ENCODE data around the gene RIPOR2.
"Not testable (repeated sequence)": the region's sequence is repeated elsewhere in the genome, so short reads cannot be mapped to it uniquely, and the experiment has no call there.

Gene RIPOR2

DNA sequence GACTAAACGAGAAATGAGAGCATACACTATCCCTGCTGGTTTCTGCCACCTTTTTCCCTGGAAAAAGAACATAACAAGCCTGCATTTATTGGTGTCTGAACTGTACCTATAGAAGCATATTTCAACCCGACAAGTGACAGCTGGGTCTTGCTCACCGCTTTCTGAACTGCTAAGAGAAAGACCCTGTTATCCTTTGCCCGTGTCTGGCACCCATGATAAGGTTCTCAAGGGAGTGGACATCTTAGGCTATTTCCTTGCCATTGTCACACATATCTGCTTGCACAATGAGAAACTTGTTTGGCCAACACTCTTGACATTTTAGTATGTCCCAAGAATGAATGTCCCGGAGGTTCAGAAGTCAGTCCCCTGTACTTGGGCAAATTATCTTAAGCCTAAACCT is 19.3 kb downstream of the RIPOR2 start:
- TF ChIP-seq, protein P1, sequence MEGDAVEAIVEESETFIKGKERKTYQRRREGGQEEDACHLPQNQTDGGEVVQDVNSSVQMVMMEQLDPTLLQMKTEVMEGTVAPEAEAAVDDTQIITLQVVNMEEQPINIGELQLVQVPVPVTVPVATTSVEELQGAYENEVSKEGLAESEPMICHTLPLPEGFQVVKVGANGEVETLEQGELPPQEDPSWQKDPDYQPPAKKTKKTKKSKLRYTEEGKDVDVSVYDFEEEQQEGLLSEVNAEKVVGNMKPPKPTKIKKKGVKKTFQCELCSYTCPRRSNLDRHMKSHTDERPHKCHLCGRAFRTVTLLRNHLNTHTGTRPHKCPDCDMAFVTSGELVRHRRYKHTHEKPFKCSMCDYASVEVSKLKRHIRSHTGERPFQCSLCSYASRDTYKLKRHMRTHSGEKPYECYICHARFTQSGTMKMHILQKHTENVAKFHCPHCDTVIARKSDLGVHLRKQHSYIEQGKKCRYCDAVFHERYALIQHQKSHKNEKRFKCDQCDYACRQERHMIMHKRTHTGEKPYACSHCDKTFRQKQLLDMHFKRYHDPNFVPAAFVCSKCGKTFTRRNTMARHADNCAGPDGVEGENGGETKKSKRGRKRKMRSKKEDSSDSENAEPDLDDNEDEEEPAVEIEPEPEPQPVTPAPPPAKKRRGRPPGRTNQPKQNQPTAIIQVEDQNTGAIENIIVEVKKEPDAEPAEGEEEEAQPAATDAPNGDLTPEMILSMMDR (IDR thresholded peaks at IDR 0.05; ENCODE audit: insufficient read depth, low read length, missing control alignments), result no peak
- no peak for DNase-seq (ENCODE audit: low read depth, low spot score)
- H3K4me3 ChIP-seq (ENCODE audit: low read depth, low read length), result no peak overlapping the region
- POLR2A ChIA-PET, result no interaction called here
- CTCF ChIA-PET, result no interaction called here

DNA sequence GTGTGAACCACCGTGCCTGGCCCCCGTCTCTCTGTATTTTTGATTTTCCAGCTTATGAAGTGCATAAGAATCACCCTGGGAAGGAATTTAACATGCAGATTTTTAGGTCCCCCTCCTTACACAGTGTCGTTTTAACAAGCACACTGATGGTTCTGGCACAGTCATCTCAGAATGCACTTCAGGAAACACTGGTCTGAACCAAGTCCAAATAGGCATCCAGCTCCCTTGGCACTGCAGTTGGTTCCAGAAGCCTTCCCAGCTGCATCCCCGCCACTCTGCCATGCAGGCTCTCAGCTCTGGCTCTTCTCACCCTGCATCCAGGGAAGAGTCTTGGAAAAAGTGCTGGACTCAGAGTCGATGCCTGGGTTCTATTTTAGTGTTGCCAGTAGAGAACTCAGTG is 20.1 kb downstream of the RIPOR2 start:
- ChIA-PET CTCF (no interaction called here), POLR2A (no interaction called here)
- TF ChIP-seq, protein P1 (IDR thresholded peaks at IDR 0.05; ENCODE audit: insufficient read depth, low read length, missing control alignments), result no peak

DNA sequence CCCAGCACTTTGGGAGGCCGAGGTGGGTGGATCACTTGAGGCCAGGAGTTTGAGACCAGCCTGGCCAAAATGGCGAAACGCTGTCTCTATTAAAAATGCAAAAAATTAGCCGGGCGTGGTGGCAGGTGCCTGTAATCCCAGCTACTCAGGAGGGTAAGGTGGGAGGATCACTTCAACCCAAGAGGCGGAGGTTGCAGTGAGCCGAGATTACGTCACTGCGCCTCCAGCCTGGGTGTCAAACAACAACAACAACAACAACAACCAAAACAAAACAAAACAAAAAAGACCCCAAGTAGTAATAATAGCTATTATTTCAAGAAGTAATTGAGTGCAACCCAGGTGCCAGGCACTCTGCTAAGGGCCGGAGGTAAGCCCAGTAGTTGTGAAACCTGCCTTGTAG is 21.7 kb downstream of the RIPOR2 start:
- POLR2A ChIA-PET; DNase-seq (ENCODE audit: low read depth, low spot score); H3K4me3 ChIP-seq (ENCODE audit: low read depth, low read length): not testable (repeated sequence)
- CTCF ChIA-PET, result interaction anchor here (1.0 kb wide), 1 partner anchor 77 kb away, joined by 3 read pairs; no protein-coding TSS in a partner anchor

More for the DNA sequence above, 20.1 kb downstream of the RIPOR2 start:
- no peak for DNase-seq (ENCODE audit: low read depth, low spot score)
- no peak overlapping the region for H3K4me3 ChIP-seq (ENCODE audit: low read depth, low read length)

DNA sequence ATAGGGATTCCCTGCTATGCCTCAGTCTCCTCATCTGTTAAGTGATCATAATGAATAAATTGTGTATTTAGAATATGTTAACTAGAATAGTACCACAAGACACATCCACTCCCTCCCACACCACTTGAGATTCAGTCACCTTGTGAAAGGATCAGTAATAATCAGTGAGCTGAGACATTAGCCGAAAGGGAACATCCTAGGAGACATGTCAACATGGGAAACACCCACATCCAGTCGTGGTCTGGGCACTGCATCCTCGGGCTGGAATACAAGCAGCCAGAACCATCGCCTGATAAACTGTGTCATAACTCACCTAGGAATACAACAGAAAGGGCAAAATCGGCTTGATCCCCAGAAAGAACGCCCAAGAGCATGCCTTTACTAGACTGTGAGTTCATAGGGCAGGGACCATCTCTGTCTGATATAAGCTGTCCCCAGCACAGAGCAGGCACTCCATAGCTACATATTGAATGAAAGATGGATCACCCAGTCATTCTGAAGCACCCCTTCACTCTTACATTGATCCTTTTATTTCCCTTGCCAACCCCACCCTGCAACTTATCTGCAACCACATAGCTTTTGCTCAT is 23.9 kb downstream of the RIPOR2 start:
- no peak overlapping the region for H3K4me3 ChIP-seq (ENCODE audit: low read depth, low read length)
- TF ChIP-seq, protein P1 (IDR thresholded peaks at IDR 0.05; ENCODE audit: insufficient read depth, low read length, missing control alignments), result no peak
- ChIA-PET CTCF (interaction anchor here (1.5 kb wide), 2 partner anchors 9 to 80 kb away, joined by 3 to 4 read pairs; no protein-coding TSS in a partner anchor), POLR2A (no interaction called here)
- no peak for DNase-seq (ENCODE audit: low read depth, low spot score)

DNA sequence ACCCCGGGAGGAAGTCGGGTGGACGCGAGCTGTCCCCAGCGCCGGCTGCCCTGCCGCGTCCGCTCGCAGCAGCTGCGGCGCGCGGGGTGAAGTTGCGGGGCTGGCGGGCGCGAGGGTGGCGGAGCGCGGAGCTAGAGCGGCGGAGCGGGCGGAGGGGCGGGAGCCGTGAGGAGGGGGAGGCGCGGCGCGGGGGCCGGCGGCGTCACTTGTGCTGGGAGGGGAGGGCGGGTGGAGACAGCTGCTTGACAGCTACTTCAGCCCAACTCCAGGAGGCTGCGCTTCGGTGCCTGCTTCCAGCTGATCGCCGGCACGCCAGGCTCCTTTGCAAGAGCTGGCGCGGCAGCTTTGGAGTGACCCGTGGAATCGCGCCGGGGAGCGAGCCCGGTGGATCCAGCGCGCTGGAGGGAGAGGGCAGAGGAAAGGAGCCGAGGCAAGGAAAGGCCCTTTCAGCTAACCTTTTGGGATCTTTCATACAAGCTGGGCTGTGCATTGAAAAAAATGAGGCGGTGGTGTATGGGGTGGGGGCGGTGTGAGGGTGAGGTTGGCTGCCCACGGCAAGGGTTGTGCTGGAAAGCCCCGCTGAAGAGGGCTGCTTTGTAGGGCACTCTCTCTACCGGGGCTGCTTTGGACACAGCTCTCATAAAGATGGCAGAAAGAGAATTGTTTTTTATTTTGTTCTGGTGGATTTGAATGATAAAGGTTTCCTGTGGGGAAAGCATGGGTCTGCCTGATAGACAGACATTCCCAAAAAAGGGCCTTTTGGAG is 24.6 kb downstream of the RIPOR2 start:
- CTCF ChIA-PET, result interaction anchor here (0.8 to 2.2 kb wide), 9 partner anchors 8 to 331 kb away, joined by 3 to 8 read pairs (median 4); no protein-coding TSS in a partner anchor
- no peak for DNase-seq (ENCODE audit: low read depth, low spot score)
- TF ChIP-seq, protein P1 (IDR thresholded peaks at IDR 0.05; ENCODE audit: insufficient read depth, low read length, missing control alignments), result no peak
- POLR2A ChIA-PET, result interaction anchor here (0.7 kb wide), 1 partner anchor 204 kb away, joined by 4 read pairs; no protein-coding TSS in a partner anchor
- H3K4me3 ChIP-seq (ENCODE audit: low read depth, low read length), result peak overlapping the region; percentile 63

DNA sequence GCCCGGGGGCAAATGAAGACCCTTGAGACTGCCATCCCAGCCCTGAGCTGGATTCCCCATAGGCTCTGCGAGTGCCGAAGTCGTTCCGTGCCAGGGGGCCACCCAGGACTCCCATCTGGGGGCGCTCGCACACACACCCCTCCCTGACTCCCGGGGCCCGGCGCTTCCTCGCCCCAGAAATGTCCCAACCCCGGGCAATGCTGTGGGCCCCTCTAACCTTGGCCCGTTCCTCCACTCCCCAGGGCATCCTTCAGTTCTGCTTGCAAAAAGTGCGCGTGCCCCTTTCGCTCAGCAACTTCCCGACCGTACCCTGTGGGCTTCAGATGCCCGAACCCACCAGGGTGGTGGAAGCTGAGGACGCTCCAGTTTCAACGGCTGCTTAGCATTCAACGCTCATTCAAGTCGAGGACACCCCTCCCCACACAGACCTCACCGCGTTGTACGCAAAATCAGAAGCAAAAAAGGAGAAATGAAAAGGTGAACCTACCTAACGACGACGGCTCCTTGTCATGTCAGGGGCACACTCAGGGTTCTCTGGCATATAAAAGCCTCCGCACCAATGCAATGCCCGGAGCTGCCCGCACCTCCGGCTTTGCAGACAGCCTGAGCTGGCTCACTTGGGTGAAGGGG is 25.3 kb downstream of the RIPOR2 start:
- DNase-seq (ENCODE audit: low read depth, low spot score), result no peak

More for the DNA sequence above, 25.3 kb downstream of the RIPOR2 start:
- ChIA-PET POLR2A (interaction anchor here (0.7 kb wide), 1 partner anchor 203 kb away, joined by 4 read pairs; no protein-coding TSS in a partner anchor), CTCF (interaction anchor here (0.8 to 2.2 kb wide), 13 partner anchors 8 to 330 kb away, joined by 3 to 8 read pairs (median 4); no protein-coding TSS in a partner anchor)
- peak overlapping the region; percentile 63 for H3K4me3 ChIP-seq (ENCODE audit: low read depth, low read length)
- TF ChIP-seq, protein P1 (IDR thresholded peaks at IDR 0.05; ENCODE audit: insufficient read depth, low read length, missing control alignments), result no peak

All from AG04449 (cell line).